Adrenal gland (tissue), 12 donors: ENCODE data around the gene TNRC6C. TPM values are rescaled to one million over a fixed set of nuclear protein-coding genes. Genes with fewer than 3 reads are reported as not detected.

Experiments
- DNase-seq, 7 donors: peaks; one replicate each; pipeline ENCODE4 v3.0.0-alpha.2; 2019 to 2020
- H3K27ac ChIP-seq, 5 donors: fragments of 200-600 bp; sonication (generic) in 4 of 5; 1 replicate in 3 of 5; 2 replicates in 2 of 5; pipeline versions ENCODE4 v1.5.1 to v1.8.0; 2016 to 2020; ENCODE audit warnings: mild to moderate bottlenecking in 1 of 5
- H3K27me3 ChIP-seq: fragments of 200-600 bp; 2 replicates; pipeline ENCODE4 v1.8.0; 2021
- H3K36me3 ChIP-seq, 2 donors: fragments of 200-600 bp; replicated peaks in 1 of 2; 1 replicate in 1 of 2; 2 replicates in 1 of 2; pipeline versions ENCODE4 v1.5.1 to v1.8.0; 2018 to 2022
- H3K4me1 ChIP-seq, 2 donors: fragments of 200-600 bp; replicated peaks in 1 of 2; 1 replicate in 1 of 2; 2 replicates in 1 of 2; pipeline versions ENCODE4 v1.5.1 to v1.8.0; 2018 to 2021
- H3K4me3 ChIP-seq, 4 donors: fragments of 200-600 bp; sonication (generic) in 3 of 4; one replicate each; pipeline ENCODE4 v1.5.1; 2016 to 2018
- H3K9me3 ChIP-seq, 3 donors: fragments of 200-600 bp; sonication (generic) in 1 of 3; replicated peaks in 1 of 3; 1 replicate in 2 of 3; 2 replicates in 1 of 3; pipeline versions ENCODE4 v1.5.1 to v1.8.0; 2016 to 2021
- CTCF ChIP-seq, 6 experiments: fragments of 450-650 bp in 4 of 6; fragments of 200-600 bp in 2 of 6; sonication (generic) in 1 of 6; IDR thresholded peaks; 1 replicate in 5 of 6; 2 replicates in 1 of 6; pipeline versions ENCODE4 v1.5.1 to v1.8.0; 2016 to 2021; ENCODE audit warnings: antibody characterized with exemption in 6 of 6, mild to moderate bottlenecking in 2 of 6, moderate library complexity in 1 of 6
- POLR2A ChIP-seq, 2 donors: fragments of 450-650 bp; IDR thresholded peaks; one replicate each; pipeline ENCODE4 v1.6.1; 2017; ENCODE audit warnings: antibody characterized with exemption in 2 of 2, mild to moderate bottlenecking in 2 of 2, moderate library complexity in 1 of 2
- WGBS, 4 donors: extraction: QIAGEN DNeasy Blood & Tissue Kit in 2 of 4; methylation state at CpG; one replicate each; pipeline versions ENCODE4 v1.1.5 to v1.1.7; 2013 to 2017; 5-methylcytosine and 5-hydroxymethylcytosine counted together
- intact Hi-C, 2 donors: fragments of 100-400 bp; cut with DNase I; formaldehyde crosslinking; loops; one replicate each; pipeline versions ENCODE4 v1.14.1 to v1.15.0; 2022 to 2023
- polyA plus RNA-seq, 3 donors: library from polyadenylated mRNA; stranded (reverse); fragments of 200-250 nt in 2 of 3; fragments of 350-450 nt in 1 of 3; fragmentation: Illumina TruSeq in 1 of 3; extraction: RNeasy Lipid Tissue Mini Kit (QIAGEN cat#74804) in 1 of 3; gene quantifications; one replicate each; pipeline ENCODE4 v1.2.3, GENCODE V29; 2013 to 2014
- total RNA-seq, 9 donors: library from RNA; depleted of rRNA in 4 of 9; stranded (reverse); fragments of >200 nt in 4 of 9; fragments of 120-200 nt in 1 of 9; fragmentation: NEBNext Ultra II Directional in 1 of 9; extraction: Animal tissue kit (Norgen Biotek cat#: 25700) in 1 of 9; gene quantifications; one replicate each; pipeline versions ENCODE4 v1.1.0 to v1.2.4, GENCODE V29; 2013 to 2023
- donor health status: healthy with polysubstance abuse.
- donor health status: Bipolar disorder and iron deficiency.
- donor health status: DM: yes; HTN: yes; CAD: no.
- donor health status: DM: no; HTN: no; CAD: no.
- donor health status: DM: no; HTN: no; CAD: no.
- donor health status: DM: yes; HTN: yes; CAD: no.

TNRC6C gene
- total and polyA plus RNA-seq, 12 donors: 2.8 to 18.7 (median 11.2) TPM

- Histone ChIP-seq H3K4me3 (no peak overlapping the region), H3K27ac (no peak overlapping the region), H3K9me3 (no peaks in the 10 kb centered on the region), H3K27me3 (no peaks in the 10 kb centered on the region), H3K36me3 (peaks cover 0 to 5% of the 10 kb centered on the region in 2 donors), H3K4me1 (no peaks in the 10 kb centered on the region)
- intact Hi-C loops: no loop called here
- TF ChIP-seq CTCF (IDR thresholded peaks at IDR 0.05) (no peak), POLR2A (IDR thresholded peaks at IDR 0.05) (no peak)
- 91 to 98% (median 95%) methylated on average over 2 of the region's 2 CpGs for WGBS, 4 donors
- DNase-seq: no peak
Measured at GRCh38 chr17:78027121-78027520, 68.6 kb downstream of the TNRC6C start.

GRCh38 chr17:78029697-78030096, 71.2 kb downstream of the TNRC6C start:
- Histone ChIP-seq H3K4me1 (no peaks in the 10 kb centered on the region), H3K9me3 (no peaks in the 10 kb centered on the region), H3K27me3 (no peaks in the 10 kb centered on the region), H3K27ac (no peak overlapping the region), H3K36me3 (peaks cover 0 to 5% of the 10 kb centered on the region in 2 donors), H3K4me3 (no peak overlapping the region)
- 45 to 65% (median 54%) methylated on average over 1 of the region's 1 CpG for WGBS, 4 donors
- TF ChIP-seq CTCF (IDR thresholded peaks at IDR 0.05) (no peak), POLR2A (IDR thresholded peaks at IDR 0.05) (no peak)
- no peak for DNase-seq
- intact Hi-C loops: no loop called here

GRCh38 chr17:78031435-78031834, 72.9 kb downstream of the TNRC6C start:
- DNase-seq: no peak
- H3K27me3 ChIP-seq: no peaks in the 10 kb centered on the region
- no peak for TF ChIP-seq POLR2A (IDR thresholded peaks at IDR 0.05)
- TF ChIP-seq CTCF (IDR thresholded peaks at IDR 0.05): no peak
- peaks cover 0 to 5% of the 10 kb centered on the region in 2 donors for H3K36me3 ChIP-seq
- H3K4me1 ChIP-seq: no peaks in the 10 kb centered on the region
- no peak overlapping the region for H3K4me3 ChIP-seq
- no peaks in the 10 kb centered on the region for H3K9me3 ChIP-seq
- WGBS, 4 donors: 91 to 97% (median 96%) methylated on average over 7 to 8 of the region's 8 CpGs
- intact Hi-C loops: no loop called here
- H3K27ac ChIP-seq: no peak overlapping the region

- Histone ChIP-seq H3K4me1 (no peaks in the 10 kb centered on the region), H3K4me3 (no peak overlapping the region), H3K36me3 (peaks cover 0 to 5% of the 10 kb centered on the region in 2 donors), H3K27me3 (no peaks in the 10 kb centered on the region), H3K27ac (no peak overlapping the region), H3K9me3 (no peaks in the 10 kb centered on the region)
- TF ChIP-seq POLR2A (IDR thresholded peaks at IDR 0.05) (no peak), CTCF (IDR thresholded peaks at IDR 0.05) (no peak)
- intact Hi-C loops: no loop called here
- no peak for DNase-seq
- WGBS, 4 donors: 66 to 77% (median 73%) methylated on average over 1 of the region's 1 CpG
Measured at GRCh38 chr17:78032166-78032565, 73.7 kb downstream of the TNRC6C start.
